ENCODE results near the gene VGF. TPM values are rescaled to one million over a fixed set of nuclear protein-coding genes. Genes with fewer than 3 reads are reported as not detected.

VGF gene
- total and polyA plus RNA-seq, 2 donors (not counting 3 experiments of a cell fraction or from before 2014, with no cell fraction given) = 0.03 TPM; not detected in 1

- Histone ChIP-seq H3K9me1 (replicated peaks; ENCODE audit: control insufficient read depth, extremely low read depth, insufficient read depth, low read length) (no peaks in the 10 kb centered on the region), H4K20me1 (replicated peaks; ENCODE audit: control insufficient read depth, extremely low read depth, insufficient read depth, low read length) (no peaks in the 10 kb centered on the region), H3K9me3 (replicated peaks; ENCODE audit: control insufficient read depth, insufficient read depth, low read length) (no peaks in the 10 kb centered on the region), H3K9ac (replicated peaks; ENCODE audit: extremely low read depth, insufficient read depth, low read length) (peak within 1 kb of the TSS; percentile 64), H3K79me2 (ENCODE audit: control insufficient read depth, insufficient read depth, low read length) (peaks cover 10% of the 10 kb centered on the region), H3K4me3 (replicated peaks in 1 of 3; ENCODE audit: insufficient read depth in 1 of 3, low read depth in 1 of 3, low read length in 3 of 3) (peak within 1 kb of the TSS; percentile 61 to 84 (median 63)), H2AFZ (ENCODE audit: low read depth, low read length) (peak within 1 kb of the TSS; percentile 62), H3K27ac (ENCODE audit: insufficient read depth, low read depth, low read length) (no peak within 1 kb of the TSS), H3K4me1 (ENCODE audit: control insufficient read depth, extremely low read depth, insufficient read depth, low read length) (peaks cover 6% of the 10 kb centered on the region), H3K27me3 (ENCODE audit: control insufficient read depth in 2 of 2, insufficient read depth in 2 of 2, low read length in 2 of 2) (peaks cover 0 to 4% of the 10 kb centered on the region in 2 experiments), H3K4me2 (ENCODE audit: insufficient read depth, low read length) (peak within 1 kb of the TSS; percentile 68), H3K36me3 (ENCODE audit: control insufficient read depth in 2 of 2, extremely low read depth in 1 of 2, insufficient read depth in 2 of 2, low read length in 2 of 2) (peaks cover 5 to 14% of the 10 kb centered on the region in 2 experiments)
- no TSS peak for BruUV-seq (replicated peaks)
- dilution Hi-C loops (cut with MboI; ENCODE audit: extremely low pct_ligation_motif_present, low sequenced_read_pairs) = no loop called here
- ChIA-PET POLR2A (no interaction called here), CTCF (interaction anchor here (1.8 to 6.0 kb wide), 4 partner anchors 11 to 129 kb away, joined by 5 to 75 read pairs (median 16); partner anchors contain the start of gene VGF)
- peak; percentile 95 for DNase-seq (ENCODE audit: low read depth, low spot score)
- intact Hi-C loops (cut with micrococcal nuclease) = no loop called here
- FAIRE-seq = peak; percentile 93
- no peak for TF ChIP-seq EZH2 (IDR thresholded peaks at IDR 0.05; ENCODE audit: borderline replicate concordance, low read depth, low read length, severe bottlenecking)
- no peak for TF ChIP-seq JUN (IDR thresholded peaks at IDR 0.05; ENCODE audit: borderline replicate concordance, insufficient read depth, insufficient read length, low read depth)
- no peak for TF ChIP-seq GATA2 (IDR thresholded peaks at IDR 0.05; ENCODE audit: insufficient read depth, insufficient read length, low read depth, low read length)
- peak; percentile 16 for TF ChIP-seq MAX (IDR thresholded peaks at IDR 0.05; ENCODE audit: insufficient read depth, insufficient read length)
- TF ChIP-seq POLR2A (IDR thresholded peaks at IDR 0.05; ENCODE audit: low read depth, low read length) = no peak
- no peak for TF ChIP-seq CTCF (IDR thresholded peaks at IDR 0.05; ENCODE audit: extremely low read depth in 1 of 2, insufficient read depth in 1 of 2, low read depth in 1 of 2, low read length in 2 of 2)
These were observed 11.2 kb downstream of the VGF start, which contains the start of gene AP1S1 for GRCh38 chr7:101153969-101154692. TSS of gene AP1S1 (plus strand) at chr7:101154476. CDS start at chr7:101154515, 39 bp downstream.

Data from endothelial cell of umbilical vein (primary cell).